ENCODE results near the gene CTDSP2.

Gene CTDSP2

DNA sequence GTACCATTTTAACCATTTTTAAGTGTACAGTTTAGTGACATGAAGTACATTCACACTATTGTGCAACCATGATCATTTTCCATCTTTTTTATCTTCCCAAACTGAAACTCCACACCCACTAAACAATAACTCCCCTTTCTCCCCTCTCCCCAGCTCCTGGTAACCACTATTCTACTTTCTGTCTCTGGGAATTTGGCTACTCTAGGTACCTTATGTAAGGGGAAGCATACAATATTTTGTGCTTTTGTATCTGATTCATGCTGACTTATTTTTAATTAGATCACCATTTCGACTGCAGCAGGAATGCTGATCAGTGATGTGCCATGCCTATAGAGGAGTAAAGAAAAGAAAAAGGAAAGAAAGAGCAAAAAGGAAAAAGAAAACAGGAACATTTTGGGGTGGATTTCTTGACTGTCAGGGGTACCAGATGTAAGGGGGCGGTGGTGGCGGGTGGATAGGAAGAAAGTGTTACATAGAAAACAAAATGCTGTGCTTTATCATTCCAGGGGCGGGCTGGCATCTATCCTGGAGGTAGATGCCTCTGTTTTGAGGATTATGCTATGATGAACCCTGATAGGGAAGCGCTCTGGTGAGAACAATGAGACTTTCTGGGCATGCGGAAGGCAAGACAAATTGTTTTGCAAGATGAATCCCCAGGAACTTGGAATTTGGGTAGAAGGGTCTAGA, 45.2 kb upstream of the CTDSP2 start:
- Histone ChIP-seq H3K27ac (replicated peaks) (no peak overlapping the region), H3K27me3 (ENCODE audit: insufficient read depth, poor library complexity, severe bottlenecking) (peaks cover 2% of the 10 kb centered on the region), H3K4me3 (replicated peaks; ENCODE audit: insufficient read depth, low read length) (no peak overlapping the region)
- DNase-seq (ENCODE audit: low read depth in 1 of 2, low spot score in 1 of 2): no peak
- no peak for TF ChIP-seq SPI1 (IDR thresholded peaks at IDR 0.05; ENCODE audit: borderline replicate concordance, low read depth)
- no peak for TF ChIP-seq REST (IDR thresholded peaks at IDR 0.05; ENCODE audit: insufficient replicate concordance, low read depth)
- TF ChIP-seq POLR2AphosphoS5 (IDR thresholded peaks at IDR 0.05; ENCODE audit: low read depth): no peak
- TF ChIP-seq, protein P1, sequence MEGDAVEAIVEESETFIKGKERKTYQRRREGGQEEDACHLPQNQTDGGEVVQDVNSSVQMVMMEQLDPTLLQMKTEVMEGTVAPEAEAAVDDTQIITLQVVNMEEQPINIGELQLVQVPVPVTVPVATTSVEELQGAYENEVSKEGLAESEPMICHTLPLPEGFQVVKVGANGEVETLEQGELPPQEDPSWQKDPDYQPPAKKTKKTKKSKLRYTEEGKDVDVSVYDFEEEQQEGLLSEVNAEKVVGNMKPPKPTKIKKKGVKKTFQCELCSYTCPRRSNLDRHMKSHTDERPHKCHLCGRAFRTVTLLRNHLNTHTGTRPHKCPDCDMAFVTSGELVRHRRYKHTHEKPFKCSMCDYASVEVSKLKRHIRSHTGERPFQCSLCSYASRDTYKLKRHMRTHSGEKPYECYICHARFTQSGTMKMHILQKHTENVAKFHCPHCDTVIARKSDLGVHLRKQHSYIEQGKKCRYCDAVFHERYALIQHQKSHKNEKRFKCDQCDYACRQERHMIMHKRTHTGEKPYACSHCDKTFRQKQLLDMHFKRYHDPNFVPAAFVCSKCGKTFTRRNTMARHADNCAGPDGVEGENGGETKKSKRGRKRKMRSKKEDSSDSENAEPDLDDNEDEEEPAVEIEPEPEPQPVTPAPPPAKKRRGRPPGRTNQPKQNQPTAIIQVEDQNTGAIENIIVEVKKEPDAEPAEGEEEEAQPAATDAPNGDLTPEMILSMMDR (IDR thresholded peaks at IDR 0.05; ENCODE audit: insufficient read depth, low read length): no peak
- no peak for TF ChIP-seq GABPA (IDR thresholded peaks at IDR 0.05; ENCODE audit: low read depth)

GRCh38 chr12:57890191-57891115, 43.9 kb upstream of the CTDSP2 start:
- DNase-seq (ENCODE audit: low read depth in 1 of 2, low spot score in 1 of 2): no peak
- H3K27me3 ChIP-seq (ENCODE audit: insufficient read depth, poor library complexity, severe bottlenecking): no peaks in the 10 kb centered on the region
- TF ChIP-seq, protein P1 (IDR thresholded peaks at IDR 0.05; ENCODE audit: insufficient read depth, low read length): no peak
- TF ChIP-seq GABPA (IDR thresholded peaks at IDR 0.05; ENCODE audit: low read depth) (no peak), SPI1 (IDR thresholded peaks at IDR 0.05; ENCODE audit: borderline replicate concordance, low read depth) (no peak), POLR2AphosphoS5 (IDR thresholded peaks at IDR 0.05; ENCODE audit: low read depth) (no peak), REST (IDR thresholded peaks at IDR 0.05; ENCODE audit: insufficient replicate concordance, low read depth) (no peak)
- no peak overlapping the region for H3K4me3 ChIP-seq (replicated peaks; ENCODE audit: insufficient read depth, low read length)
- no peak overlapping the region for H3K27ac ChIP-seq (replicated peaks)

- DNase-seq (ENCODE audit: low read depth in 1 of 2, low spot score in 1 of 2): no peak
- Histone ChIP-seq H3K27ac (replicated peaks) (no peak overlapping the region), H3K4me3 (replicated peaks; ENCODE audit: insufficient read depth, low read length) (no peak overlapping the region), H3K27me3 (ENCODE audit: insufficient read depth, poor library complexity, severe bottlenecking) (no peaks in the 10 kb centered on the region)
- TF ChIP-seq REST (IDR thresholded peaks at IDR 0.05; ENCODE audit: insufficient replicate concordance, low read depth): no peak
Measured at GRCh38 chr12:57889500-57889989, 43.0 kb upstream of the CTDSP2 start.
